ENCODE data around the gene MYBPHL. TPM values are rescaled to one million over a fixed set of nuclear protein-coding genes. Genes with fewer than 3 reads are reported as not detected.
A peak's percentile ranks its signal among the peaks of the same experiment; 100 is the strongest.

The MYBPHL gene
- total RNA-seq, 1 donor, result not detected

GRCh38 chr1:109251277-109252166 is 55.3 kb downstream of the MYBPHL start:
- DNase-seq (ENCODE audit: insufficient read length, low spot score, missing footprints), result peak; percentile 75
- Histone ChIP-seq H3K4me2 (ENCODE audit: insufficient read depth, low read length) (no peak overlapping the region), H4K20me1 (ENCODE audit: insufficient read depth, low read length) (no peaks in the 10 kb centered on the region), H3K4me1 (ENCODE audit: insufficient read depth, low read length) (peaks cover 20% of the 10 kb centered on the region), H3K27ac (ENCODE audit: low read depth, low read length) (no peak overlapping the region), H2AFZ (ENCODE audit: low read length) (no peak overlapping the region), H3K27me3 (ENCODE audit: insufficient read depth, low read length) (no peaks in the 10 kb centered on the region), H3K4me3 (ENCODE audit: insufficient read depth, low read length) (no peak overlapping the region), H3K36me3 (ENCODE audit: insufficient read depth, low read length) (no peaks in the 10 kb centered on the region), H3K9me3 (ENCODE audit: low read depth, low read length) (no peaks in the 10 kb centered on the region), H3K79me2 (ENCODE audit: insufficient read depth, low read length) (no peaks in the 10 kb centered on the region)
- TF ChIP-seq CTCF (IDR thresholded peaks at IDR 0.05; ENCODE audit: extremely low read depth, low read depth, low read length), result no peak

- Histone ChIP-seq H3K4me1 (ENCODE audit: insufficient read depth, low read length) (peaks cover 20% of the 10 kb centered on the region), H3K4me2 (ENCODE audit: insufficient read depth, low read length) (peak overlapping the region; percentile 77)
Observed at GRCh38 chr1:109250454-109251276, 56.1 kb downstream of the MYBPHL start.

GRCh38 chr1:109249654-109250401 is 57.0 kb downstream of the MYBPHL start:
- H3K79me2 ChIP-seq (ENCODE audit: insufficient read depth, low read length), result no peaks in the 10 kb centered on the region

More at GRCh38 chr1:109250454-109251276, 56.1 kb downstream of the MYBPHL start:
- peak; percentile 88 for DNase-seq (ENCODE audit: insufficient read length, low spot score, missing footprints)
- Histone ChIP-seq H2AFZ (ENCODE audit: low read length) (no peak overlapping the region), H3K79me2 (ENCODE audit: insufficient read depth, low read length) (no peaks in the 10 kb centered on the region), H4K20me1 (ENCODE audit: insufficient read depth, low read length) (no peaks in the 10 kb centered on the region), H3K4me3 (ENCODE audit: insufficient read depth, low read length) (no peak overlapping the region), H3K36me3 (ENCODE audit: insufficient read depth, low read length) (no peaks in the 10 kb centered on the region), H3K9me3 (ENCODE audit: low read depth, low read length) (no peaks in the 10 kb centered on the region), H3K27ac (ENCODE audit: low read depth, low read length) (no peak overlapping the region), H3K27me3 (ENCODE audit: insufficient read depth, low read length) (no peaks in the 10 kb centered on the region)
- TF ChIP-seq CTCF (IDR thresholded peaks at IDR 0.05; ENCODE audit: extremely low read depth, low read depth, low read length), result no peak

More at GRCh38 chr1:109249654-109250401, 57.0 kb downstream of the MYBPHL start:
- H4K20me1 ChIP-seq (ENCODE audit: insufficient read depth, low read length), result no peaks in the 10 kb centered on the region
- no peaks in the 10 kb centered on the region for H3K9me3 ChIP-seq (ENCODE audit: low read depth, low read length)
- H3K4me1 ChIP-seq (ENCODE audit: insufficient read depth, low read length), result peaks cover 20% of the 10 kb centered on the region
- H2AFZ ChIP-seq (ENCODE audit: low read length), result peak overlapping the region; percentile 22
- H3K27me3 ChIP-seq (ENCODE audit: insufficient read depth, low read length), result no peaks in the 10 kb centered on the region
- peak overlapping the region; percentile 65 for H3K4me3 ChIP-seq (ENCODE audit: insufficient read depth, low read length)
- peak overlapping the region; percentile 77 for H3K4me2 ChIP-seq (ENCODE audit: insufficient read depth, low read length)
- peak; percentile 95 for DNase-seq (ENCODE audit: insufficient read length, low spot score, missing footprints)
- no peak overlapping the region for H3K27ac ChIP-seq (ENCODE audit: low read depth, low read length)
- no peak for TF ChIP-seq CTCF (IDR thresholded peaks at IDR 0.05; ENCODE audit: extremely low read depth, low read depth, low read length)
- H3K36me3 ChIP-seq (ENCODE audit: insufficient read depth, low read length), result no peaks in the 10 kb centered on the region

Measured in osteoblast (primary cell).